Measurements from ENCODE around the gene RPL38. TPM values are rescaled to one million over a fixed set of nuclear protein-coding genes. Genes with fewer than 3 reads are reported as not detected.

RPL38 gene
- polyA plus RNA-seq, 2 of the 4 experiments (the other 2 are of a cell fraction): 3,205 to 4,133 TPM

DNA sequence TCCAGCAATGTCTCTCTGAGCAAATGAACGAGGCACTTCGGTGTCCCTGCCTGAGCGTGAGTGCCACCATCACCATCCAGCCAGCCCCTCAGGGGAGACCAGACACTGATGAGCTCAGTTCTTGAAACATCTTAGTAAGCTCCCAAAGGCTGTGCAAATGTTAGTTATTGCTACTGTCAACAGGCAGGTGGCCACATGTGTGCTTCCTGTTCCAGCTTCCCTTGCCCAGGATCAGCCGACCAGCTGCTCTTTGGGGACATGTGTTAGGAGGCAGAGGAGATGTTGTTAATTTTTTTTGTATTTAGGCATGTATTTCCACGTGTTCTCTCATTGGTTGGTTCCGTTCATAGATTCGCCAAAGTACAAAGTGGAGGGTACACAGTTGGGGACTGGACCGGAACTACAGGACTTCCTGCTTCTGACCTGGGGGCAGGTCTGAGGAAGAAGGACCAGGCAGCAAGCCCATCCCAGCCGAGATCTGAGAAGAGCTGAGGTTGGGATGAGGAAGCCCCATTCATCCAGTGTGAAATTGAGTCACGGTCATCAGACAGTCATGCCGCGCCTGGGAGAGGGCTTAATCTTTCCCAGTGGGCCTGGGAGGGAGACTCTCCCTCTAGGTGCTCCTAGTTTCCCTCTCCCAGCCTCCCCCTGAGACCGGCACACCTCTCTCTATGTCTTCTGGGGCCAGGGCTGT lies 13.7 kb downstream of the RPL38 start:
- FAIRE-seq (no peak), DNase-seq (ENCODE audit: low read depth in 1 of 2, low spot score in 1 of 2) (peak in 1 of 2 experiments; percentile 36), ATAC-seq (no peak)
- POLR2A ChIA-PET: no interaction called here
- Histone ChIP-seq H3K9me3 (no peaks in the 10 kb centered on the region), H3K27ac (no peak overlapping the region), H3K4me2 (no peak overlapping the region), H3K4me3 (no peak overlapping the region), H3K4me1 (peaks cover 4% of the 10 kb centered on the region; the same call in 1 of the 3 replicates)
- CTCF ChIA-PET: interaction anchor here (1.2 to 8.6 kb wide), 5 partner anchors 9 to 151 kb away, joined by 3 to 62 read pairs (median 4); no protein-coding TSS in a partner anchor
- no peak for TF ChIP-seq EHMT2 (IDR thresholded peaks at IDR 0.05; ENCODE audit: low read depth)
- no peak for TF ChIP-seq USF2 (IDR thresholded peaks at IDR 0.05)
- no peak for TF ChIP-seq ZC3H11A (IDR thresholded peaks at IDR 0.05)
- no peak for TF ChIP-seq NPAS2 (CRISPR knock-in tag; IDR thresholded peaks at IDR 0.05; ENCODE audit: borderline replicate concordance)
- no peak for TF ChIP-seq RAD21 (conservative IDR thresholded peaks at IDR 0.05 in 1 of 2, IDR thresholded peaks at IDR 0.05 in 1 of 2)
- TF ChIP-seq NFE2L2 (conservative IDR thresholded peaks at IDR 0.05; ENCODE audit: low read length): no peak
- TF ChIP-seq HDAC2 (IDR thresholded peaks at IDR 0.05): no peak
- WGBS (ENCODE audit: missing lambda C conversion rate): 75% methylated on average over 13 of the region's 13 CpGs

DNA sequence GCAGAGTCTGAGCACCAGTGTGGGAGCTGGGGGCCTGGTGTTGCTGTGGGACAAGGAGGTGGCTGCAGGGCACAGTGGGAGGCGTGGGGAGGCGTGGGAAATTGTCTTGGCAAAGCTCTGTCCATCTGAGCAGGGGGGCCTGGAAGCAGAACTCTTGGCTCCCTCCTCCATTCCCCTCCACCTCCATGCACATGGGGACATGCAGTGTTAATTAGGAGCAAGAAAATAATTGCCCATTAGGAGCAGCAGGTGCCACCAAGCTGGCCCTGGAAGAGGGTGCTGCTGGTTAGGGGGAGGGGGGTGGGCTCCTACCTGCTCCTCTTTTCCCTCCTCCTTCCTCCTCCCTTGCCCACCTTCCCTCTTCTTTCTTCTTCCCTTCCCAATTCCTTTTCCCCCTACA lies 14.4 kb downstream of the RPL38 start:
- Histone ChIP-seq H3K4me1 (peaks cover 4% of the 10 kb centered on the region; the same call in 1 of the 3 replicates), H3K4me3 (no peak overlapping the region), H3K9me3 (no peaks in the 10 kb centered on the region), H3K27ac (no peak overlapping the region), H3K4me2 (no peak overlapping the region)
- ATAC-seq (no peak), DNase-seq (ENCODE audit: low read depth in 1 of 2, low spot score in 1 of 2) (no peak), FAIRE-seq (no peak)
- TF ChIP-seq NPAS2 (CRISPR knock-in tag; IDR thresholded peaks at IDR 0.05; ENCODE audit: borderline replicate concordance) (no peak), NR3C1 (IDR thresholded peaks at IDR 0.05) (no peak), ZNF302 (CRISPR knock-in tag; IDR thresholded peaks at IDR 0.05) (no peak), HDAC2 (IDR thresholded peaks at IDR 0.05) (no peak), JUNB (IDR thresholded peaks at IDR 0.05) (no peak), HOXB13 (CRISPR knock-in tag; IDR thresholded peaks at IDR 0.05; ENCODE audit: low read depth) (no peak), PHF8 (IDR thresholded peaks at IDR 0.05; ENCODE audit: borderline replicate concordance, low read depth) (no peak)
- TF ChIP-seq, protein P1, sequence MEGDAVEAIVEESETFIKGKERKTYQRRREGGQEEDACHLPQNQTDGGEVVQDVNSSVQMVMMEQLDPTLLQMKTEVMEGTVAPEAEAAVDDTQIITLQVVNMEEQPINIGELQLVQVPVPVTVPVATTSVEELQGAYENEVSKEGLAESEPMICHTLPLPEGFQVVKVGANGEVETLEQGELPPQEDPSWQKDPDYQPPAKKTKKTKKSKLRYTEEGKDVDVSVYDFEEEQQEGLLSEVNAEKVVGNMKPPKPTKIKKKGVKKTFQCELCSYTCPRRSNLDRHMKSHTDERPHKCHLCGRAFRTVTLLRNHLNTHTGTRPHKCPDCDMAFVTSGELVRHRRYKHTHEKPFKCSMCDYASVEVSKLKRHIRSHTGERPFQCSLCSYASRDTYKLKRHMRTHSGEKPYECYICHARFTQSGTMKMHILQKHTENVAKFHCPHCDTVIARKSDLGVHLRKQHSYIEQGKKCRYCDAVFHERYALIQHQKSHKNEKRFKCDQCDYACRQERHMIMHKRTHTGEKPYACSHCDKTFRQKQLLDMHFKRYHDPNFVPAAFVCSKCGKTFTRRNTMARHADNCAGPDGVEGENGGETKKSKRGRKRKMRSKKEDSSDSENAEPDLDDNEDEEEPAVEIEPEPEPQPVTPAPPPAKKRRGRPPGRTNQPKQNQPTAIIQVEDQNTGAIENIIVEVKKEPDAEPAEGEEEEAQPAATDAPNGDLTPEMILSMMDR (IDR thresholded peaks at IDR 0.05): no peak
- TF ChIP-seq, protein P2, sequence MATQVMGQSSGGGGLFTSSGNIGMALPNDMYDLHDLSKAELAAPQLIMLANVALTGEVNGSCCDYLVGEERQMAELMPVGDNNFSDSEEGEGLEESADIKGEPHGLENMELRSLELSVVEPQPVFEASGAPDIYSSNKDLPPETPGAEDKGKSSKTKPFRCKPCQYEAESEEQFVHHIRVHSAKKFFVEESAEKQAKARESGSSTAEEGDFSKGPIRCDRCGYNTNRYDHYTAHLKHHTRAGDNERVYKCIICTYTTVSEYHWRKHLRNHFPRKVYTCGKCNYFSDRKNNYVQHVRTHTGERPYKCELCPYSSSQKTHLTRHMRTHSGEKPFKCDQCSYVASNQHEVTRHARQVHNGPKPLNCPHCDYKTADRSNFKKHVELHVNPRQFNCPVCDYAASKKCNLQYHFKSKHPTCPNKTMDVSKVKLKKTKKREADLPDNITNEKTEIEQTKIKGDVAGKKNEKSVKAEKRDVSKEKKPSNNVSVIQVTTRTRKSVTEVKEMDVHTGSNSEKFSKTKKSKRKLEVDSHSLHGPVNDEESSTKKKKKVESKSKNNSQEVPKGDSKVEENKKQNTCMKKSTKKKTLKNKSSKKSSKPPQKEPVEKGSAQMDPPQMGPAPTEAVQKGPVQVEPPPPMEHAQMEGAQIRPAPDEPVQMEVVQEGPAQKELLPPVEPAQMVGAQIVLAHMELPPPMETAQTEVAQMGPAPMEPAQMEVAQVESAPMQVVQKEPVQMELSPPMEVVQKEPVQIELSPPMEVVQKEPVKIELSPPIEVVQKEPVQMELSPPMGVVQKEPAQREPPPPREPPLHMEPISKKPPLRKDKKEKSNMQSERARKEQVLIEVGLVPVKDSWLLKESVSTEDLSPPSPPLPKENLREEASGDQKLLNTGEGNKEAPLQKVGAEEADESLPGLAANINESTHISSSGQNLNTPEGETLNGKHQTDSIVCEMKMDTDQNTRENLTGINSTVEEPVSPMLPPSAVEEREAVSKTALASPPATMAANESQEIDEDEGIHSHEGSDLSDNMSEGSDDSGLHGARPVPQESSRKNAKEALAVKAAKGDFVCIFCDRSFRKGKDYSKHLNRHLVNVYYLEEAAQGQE (IDR thresholded peaks at IDR 0.05): no peak
- POLR2A ChIA-PET: no interaction called here
- CTCF ChIA-PET: interaction anchor here (0.7 to 8.6 kb wide), 6 partner anchors 9 to 276 kb away, joined by 3 to 62 read pairs (median 4); no protein-coding TSS in a partner anchor
- 65% methylated on average over 2 of the region's 2 CpGs for WGBS (ENCODE audit: missing lambda C conversion rate)

DNA sequence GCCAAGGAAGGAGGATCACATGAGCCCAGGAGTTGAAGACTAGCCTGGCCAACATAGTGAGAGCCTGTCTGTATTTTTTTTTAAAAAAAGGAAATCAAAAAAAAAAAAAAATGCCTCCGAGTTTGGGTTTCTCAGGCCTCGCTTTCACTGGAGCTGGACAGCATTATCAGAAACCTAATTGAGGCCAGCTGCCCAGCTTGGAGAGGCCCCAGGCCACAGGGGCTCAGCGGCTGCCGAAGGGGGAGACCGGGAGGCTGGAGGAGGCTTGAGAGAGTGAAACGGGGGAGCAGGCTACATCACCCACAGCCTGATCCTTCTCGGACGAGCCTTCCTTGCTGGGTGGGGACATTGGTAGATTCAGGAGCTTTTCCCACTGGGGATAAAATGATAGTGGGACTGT lies 15.0 kb downstream of the RPL38 start:
- ChIA-PET CTCF (interaction anchor here (0.7 to 8.6 kb wide), 6 partner anchors 14 to 276 kb away, joined by 3 to 62 read pairs (median 4); partner anchors contain the start of gene BTBD17), POLR2A (no interaction called here)
- Histone ChIP-seq H3K27ac (no peak overlapping the region), H3K4me2 (no peak overlapping the region), H3K4me3 (no peak overlapping the region), H3K9me3 (no peaks in the 10 kb centered on the region), H3K4me1 (peaks cover 4% of the 10 kb centered on the region; the same call in 1 of the 3 replicates)
- FAIRE-seq (no peak), DNase-seq (ENCODE audit: low read depth in 1 of 2, low spot score in 1 of 2) (no peak), ATAC-seq (no peak)
- WGBS (ENCODE audit: missing lambda C conversion rate): 67% methylated on average over 8 of the region's 8 CpGs
- no peak for TF ChIP-seq ZC3H11A (IDR thresholded peaks at IDR 0.05)
- TF ChIP-seq, protein P3, sequence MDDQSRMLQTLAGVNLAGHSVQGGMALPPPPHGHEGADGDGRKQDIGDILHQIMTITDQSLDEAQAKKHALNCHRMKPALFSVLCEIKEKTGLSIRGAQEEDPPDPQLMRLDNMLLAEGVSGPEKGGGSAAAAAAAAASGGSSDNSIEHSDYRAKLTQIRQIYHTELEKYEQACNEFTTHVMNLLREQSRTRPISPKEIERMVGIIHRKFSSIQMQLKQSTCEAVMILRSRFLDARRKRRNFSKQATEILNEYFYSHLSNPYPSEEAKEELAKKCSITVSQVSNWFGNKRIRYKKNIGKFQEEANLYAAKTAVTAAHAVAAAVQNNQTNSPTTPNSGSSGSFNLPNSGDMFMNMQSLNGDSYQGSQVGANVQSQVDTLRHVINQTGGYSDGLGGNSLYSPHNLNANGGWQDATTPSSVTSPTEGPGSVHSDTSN (IDR thresholded peaks at IDR 0.05): no peak
- TF ChIP-seq FOSB (CRISPR knock-in tag; IDR thresholded peaks at IDR 0.05): no peak
- TF ChIP-seq HOXB5 (CRISPR knock-in tag; IDR thresholded peaks at IDR 0.05): no peak
- TF ChIP-seq FOSL2 (IDR thresholded peaks at IDR 0.05): no peak
- TF ChIP-seq FOSL2 (CRISPR knock-in tag; IDR thresholded peaks at IDR 0.05): no peak
- TF ChIP-seq EP300 (IDR thresholded peaks at IDR 0.05): no peak
- no peak for TF ChIP-seq CEBPB (IDR thresholded peaks at IDR 0.05)
- no peak for TF ChIP-seq RARB (CRISPR knock-in tag; IDR thresholded peaks at IDR 0.05)
- TF ChIP-seq RAD21 (conservative IDR thresholded peaks at IDR 0.05 in 1 of 2, IDR thresholded peaks at IDR 0.05 in 1 of 2): no peak
- no peak for TF ChIP-seq JUNB (IDR thresholded peaks at IDR 0.05)
- no peak for TF ChIP-seq ATOH8 (CRISPR knock-in tag; IDR thresholded peaks at IDR 0.05; ENCODE audit: low read depth)
- no peak for TF ChIP-seq ZFP36 (IDR thresholded peaks at IDR 0.05; ENCODE audit: borderline replicate concordance, partially characterized antibody)
- TF ChIP-seq SREBF2 (IDR thresholded peaks at IDR 0.05): no peak

Measured in A549 (cell line).